Measurements from ENCODE around the gene KRT7.

The KRT7 gene

DNA sequence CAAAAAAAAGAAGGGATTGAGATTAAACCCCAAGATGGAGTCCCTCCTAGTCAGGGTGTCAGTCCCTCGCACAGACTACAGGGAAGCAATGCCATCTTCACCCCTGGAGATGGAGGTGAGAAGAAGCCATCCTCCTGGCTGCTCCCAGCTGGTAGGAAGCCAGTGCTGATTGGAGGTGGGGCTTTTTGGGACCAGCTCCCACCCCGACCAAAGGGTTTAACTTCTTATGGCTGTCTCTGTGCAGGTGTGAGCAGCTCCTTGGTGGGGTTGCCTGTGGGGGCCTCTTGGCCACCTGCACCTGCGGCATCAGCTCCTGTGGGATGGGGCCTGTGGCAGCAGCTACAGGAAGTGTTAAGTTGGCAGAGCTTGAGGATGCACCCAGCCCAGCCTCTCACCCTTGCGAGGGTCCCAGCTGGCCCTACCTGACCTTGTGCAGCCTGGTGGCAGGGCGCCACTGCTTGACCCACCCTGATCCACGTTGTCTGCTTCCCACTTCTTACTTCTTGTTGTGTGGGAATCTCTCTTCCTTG, 37.6 kb downstream of the KRT7 start:
- no peak overlapping the region for H3K9ac ChIP-seq
- no peak overlapping the region for H2AFZ ChIP-seq
- no peaks in the 10 kb centered on the region for H3K4me1 ChIP-seq
- TF ChIP-seq, protein P1, sequence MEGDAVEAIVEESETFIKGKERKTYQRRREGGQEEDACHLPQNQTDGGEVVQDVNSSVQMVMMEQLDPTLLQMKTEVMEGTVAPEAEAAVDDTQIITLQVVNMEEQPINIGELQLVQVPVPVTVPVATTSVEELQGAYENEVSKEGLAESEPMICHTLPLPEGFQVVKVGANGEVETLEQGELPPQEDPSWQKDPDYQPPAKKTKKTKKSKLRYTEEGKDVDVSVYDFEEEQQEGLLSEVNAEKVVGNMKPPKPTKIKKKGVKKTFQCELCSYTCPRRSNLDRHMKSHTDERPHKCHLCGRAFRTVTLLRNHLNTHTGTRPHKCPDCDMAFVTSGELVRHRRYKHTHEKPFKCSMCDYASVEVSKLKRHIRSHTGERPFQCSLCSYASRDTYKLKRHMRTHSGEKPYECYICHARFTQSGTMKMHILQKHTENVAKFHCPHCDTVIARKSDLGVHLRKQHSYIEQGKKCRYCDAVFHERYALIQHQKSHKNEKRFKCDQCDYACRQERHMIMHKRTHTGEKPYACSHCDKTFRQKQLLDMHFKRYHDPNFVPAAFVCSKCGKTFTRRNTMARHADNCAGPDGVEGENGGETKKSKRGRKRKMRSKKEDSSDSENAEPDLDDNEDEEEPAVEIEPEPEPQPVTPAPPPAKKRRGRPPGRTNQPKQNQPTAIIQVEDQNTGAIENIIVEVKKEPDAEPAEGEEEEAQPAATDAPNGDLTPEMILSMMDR (IDR thresholded peaks at IDR 0.05): no peak
- H3K4me2 ChIP-seq (ENCODE audit: low read length): no peak overlapping the region
- no peaks in the 10 kb centered on the region for H3K27me3 ChIP-seq (ENCODE audit: control insufficient read depth, insufficient read depth, low read length)
- H3K4me3 ChIP-seq (ENCODE audit: low read depth, low read length): no peak overlapping the region
- no peak overlapping the region for H3K27ac ChIP-seq
- no peaks in the 10 kb centered on the region for H3K36me3 ChIP-seq (ENCODE audit: control insufficient read depth, insufficient read depth, low read length)
- no peaks in the 10 kb centered on the region for H3K9me3 ChIP-seq (ENCODE audit: control insufficient read depth, low read length)
- no peaks in the 10 kb centered on the region for H3K79me2 ChIP-seq

- Histone ChIP-seq H3K9me3 (ENCODE audit: control insufficient read depth, low read length) (no peaks in the 10 kb centered on the region), H3K4me3 (ENCODE audit: low read depth, low read length) (no peak overlapping the region), H3K4me1 (no peaks in the 10 kb centered on the region), H3K4me2 (ENCODE audit: low read length) (no peak overlapping the region), H3K36me3 (ENCODE audit: control insufficient read depth, insufficient read depth, low read length) (no peaks in the 10 kb centered on the region), H3K27ac (no peak overlapping the region), H2AFZ (no peak overlapping the region), H3K27me3 (ENCODE audit: control insufficient read depth, insufficient read depth, low read length) (no peaks in the 10 kb centered on the region), H3K9ac (no peak overlapping the region), H3K79me2 (no peaks in the 10 kb centered on the region)
- TF ChIP-seq, protein P1 (IDR thresholded peaks at IDR 0.05): no peak
Measured at GRCh38 chr12:52271158-52271557, 38.1 kb downstream of the KRT7 start.

DNA sequence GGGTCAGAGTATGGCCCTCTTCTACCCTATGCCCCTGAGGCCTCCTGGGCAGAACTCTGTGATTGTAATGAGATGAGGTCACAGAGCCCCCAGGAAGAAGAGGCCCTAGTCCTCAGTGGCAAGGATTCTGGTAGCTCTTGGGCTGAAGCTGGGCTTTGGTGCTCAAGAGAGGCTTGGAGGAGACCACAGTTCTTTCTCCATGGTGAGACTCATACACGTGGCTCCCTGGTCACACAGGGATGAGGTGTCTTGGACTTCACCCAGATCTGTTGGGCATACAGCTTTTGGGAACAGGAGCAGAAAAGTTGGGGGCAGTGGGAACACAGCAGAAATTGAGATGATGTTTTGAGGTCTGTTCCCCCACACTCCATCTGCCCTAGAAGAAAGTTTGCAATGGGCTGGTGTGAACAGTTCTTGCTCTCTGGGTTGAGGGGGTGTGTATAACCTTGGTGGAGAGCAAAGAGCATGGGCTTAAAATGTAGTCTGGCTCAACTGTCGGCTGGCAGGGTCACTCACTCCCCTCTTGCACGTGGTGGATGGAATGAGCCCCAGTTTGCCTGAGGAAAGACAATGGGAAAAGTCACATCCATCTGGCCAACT, 41.6 kb downstream of the KRT7 start, which contains the start of gene KRT86:
KRT86 (plus strand) TSS at position 125 of the 600 bp plus-strand sequence. CDS start 27,272 bp downstream, outside the sequence.
- no peaks in the 10 kb centered on the region for H3K79me2 ChIP-seq
- no peaks in the 10 kb centered on the region for H3K36me3 ChIP-seq (ENCODE audit: control insufficient read depth, insufficient read depth, low read length)
- no peak within 1 kb of the TSS for H3K4me3 ChIP-seq (ENCODE audit: low read depth, low read length)
- no peaks in the 10 kb centered on the region for H3K27me3 ChIP-seq (ENCODE audit: control insufficient read depth, insufficient read depth, low read length)
- H2AFZ ChIP-seq: no peak within 1 kb of the TSS
- H3K27ac ChIP-seq: no peak within 1 kb of the TSS
- TF ChIP-seq, protein P1 (IDR thresholded peaks at IDR 0.05): no peak
- H3K4me2 ChIP-seq (ENCODE audit: low read length): no peak within 1 kb of the TSS
- no peak within 1 kb of the TSS for H3K9ac ChIP-seq
- peaks cover 4% of the 10 kb centered on the region for H3K4me1 ChIP-seq
- no peaks in the 10 kb centered on the region for H3K9me3 ChIP-seq (ENCODE audit: control insufficient read depth, low read length)

GRCh38 chr12:52275686-52276085, 42.6 kb downstream of the KRT7 start:
- no peaks in the 10 kb centered on the region for H3K27me3 ChIP-seq (ENCODE audit: control insufficient read depth, insufficient read depth, low read length)
- TF ChIP-seq, protein P1 (IDR thresholded peaks at IDR 0.05): no peak
- no peak overlapping the region for H3K4me2 ChIP-seq (ENCODE audit: low read length)
- no peak overlapping the region for H3K9ac ChIP-seq
- no peak overlapping the region for H3K4me3 ChIP-seq (ENCODE audit: low read depth, low read length)
- no peaks in the 10 kb centered on the region for H3K36me3 ChIP-seq (ENCODE audit: control insufficient read depth, insufficient read depth, low read length)
- no peaks in the 10 kb centered on the region for H3K79me2 ChIP-seq
- H2AFZ ChIP-seq: no peak overlapping the region
- H3K9me3 ChIP-seq (ENCODE audit: control insufficient read depth, low read length): no peaks in the 10 kb centered on the region
- H3K4me1 ChIP-seq: peaks cover 4% of the 10 kb centered on the region
- H3K27ac ChIP-seq: no peak overlapping the region
